Stomach (tissue), 4 donors: ENCODE measurements around the gene DRG2.

Source experiments
- EP300 ChIP-seq: sonication (generic); formaldehyde crosslinking; IDR thresholded peaks from one replicate; pipeline ENCODE4 v1.6.1; 2017; ENCODE audit warnings: antibody characterized with exemption
- POLR2A ChIP-seq, 4 donors: fragments of 450-650 bp; IDR thresholded peaks; one replicate each; pipeline ENCODE4 v1.6.1; 2016; ENCODE audit warnings: antibody characterized with exemption in 4 of 4, control low read depth in 2 of 4, mild to moderate bottlenecking in 1 of 4, moderate library complexity in 1 of 4
- POLR2AphosphoS5 ChIP-seq, 3 donors: sonication (generic); formaldehyde crosslinking; IDR thresholded peaks; one replicate each; pipeline ENCODE4 v1.6.1; 2016; ENCODE audit warnings: antibody characterized with exemption in 3 of 3
- TF ChIP-seq, protein P1 (sequence below), 7 experiments: fragments of 450-650 bp in 4 of 7; fragments of 200-600 bp in 3 of 7; sonication (generic) in 3 of 7; IDR thresholded peaks; one replicate each; pipeline ENCODE4 v1.5.1; 2016 to 2019; ENCODE audit warnings: antibody characterized with exemption in 7 of 7, control low read depth in 2 of 7, mild to moderate bottlenecking in 1 of 7

DNA sequence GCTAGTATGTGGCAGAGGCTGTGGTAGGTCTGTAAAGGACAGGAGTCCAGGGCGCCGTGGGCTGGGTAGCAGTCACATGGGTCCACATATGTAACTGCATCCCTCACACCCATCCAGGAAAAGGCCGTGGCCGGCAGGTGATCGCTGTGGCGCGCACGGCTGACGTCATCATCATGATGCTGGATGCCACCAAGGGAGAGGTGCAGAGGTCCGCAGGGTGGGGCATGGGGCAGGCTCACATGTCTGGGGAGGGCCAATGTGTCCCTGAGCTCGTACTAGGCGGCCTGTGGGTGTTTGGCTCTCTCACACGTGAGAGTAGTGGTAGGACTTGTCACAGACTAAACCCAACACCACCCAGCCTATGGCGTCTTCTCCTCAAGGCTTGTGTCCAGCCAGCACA, 11.8 kb downstream of the DRG2 start:
- TF ChIP-seq POLR2A (IDR thresholded peaks at IDR 0.05) = no peak
- TF ChIP-seq, protein P1, sequence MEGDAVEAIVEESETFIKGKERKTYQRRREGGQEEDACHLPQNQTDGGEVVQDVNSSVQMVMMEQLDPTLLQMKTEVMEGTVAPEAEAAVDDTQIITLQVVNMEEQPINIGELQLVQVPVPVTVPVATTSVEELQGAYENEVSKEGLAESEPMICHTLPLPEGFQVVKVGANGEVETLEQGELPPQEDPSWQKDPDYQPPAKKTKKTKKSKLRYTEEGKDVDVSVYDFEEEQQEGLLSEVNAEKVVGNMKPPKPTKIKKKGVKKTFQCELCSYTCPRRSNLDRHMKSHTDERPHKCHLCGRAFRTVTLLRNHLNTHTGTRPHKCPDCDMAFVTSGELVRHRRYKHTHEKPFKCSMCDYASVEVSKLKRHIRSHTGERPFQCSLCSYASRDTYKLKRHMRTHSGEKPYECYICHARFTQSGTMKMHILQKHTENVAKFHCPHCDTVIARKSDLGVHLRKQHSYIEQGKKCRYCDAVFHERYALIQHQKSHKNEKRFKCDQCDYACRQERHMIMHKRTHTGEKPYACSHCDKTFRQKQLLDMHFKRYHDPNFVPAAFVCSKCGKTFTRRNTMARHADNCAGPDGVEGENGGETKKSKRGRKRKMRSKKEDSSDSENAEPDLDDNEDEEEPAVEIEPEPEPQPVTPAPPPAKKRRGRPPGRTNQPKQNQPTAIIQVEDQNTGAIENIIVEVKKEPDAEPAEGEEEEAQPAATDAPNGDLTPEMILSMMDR (IDR thresholded peaks at IDR 0.05) = no peak
- no peak for TF ChIP-seq POLR2AphosphoS5 (IDR thresholded peaks at IDR 0.05)
- TF ChIP-seq EP300 = no peak
